ENCODE measurements around the gene OR52B6.
"Not testable (repeated sequence)": the region's sequence is repeated elsewhere in the genome, so short reads cannot be mapped to it uniquely, and the experiment has no call there.

The OR52B6 gene, protein sequence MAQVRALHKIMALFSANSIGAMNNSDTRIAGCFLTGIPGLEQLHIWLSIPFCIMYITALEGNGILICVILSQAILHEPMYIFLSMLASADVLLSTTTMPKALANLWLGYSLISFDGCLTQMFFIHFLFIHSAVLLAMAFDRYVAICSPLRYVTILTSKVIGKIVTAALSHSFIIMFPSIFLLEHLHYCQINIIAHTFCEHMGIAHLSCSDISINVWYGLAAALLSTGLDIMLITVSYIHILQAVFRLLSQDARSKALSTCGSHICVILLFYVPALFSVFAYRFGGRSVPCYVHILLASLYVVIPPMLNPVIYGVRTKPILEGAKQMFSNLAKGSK

DNA sequence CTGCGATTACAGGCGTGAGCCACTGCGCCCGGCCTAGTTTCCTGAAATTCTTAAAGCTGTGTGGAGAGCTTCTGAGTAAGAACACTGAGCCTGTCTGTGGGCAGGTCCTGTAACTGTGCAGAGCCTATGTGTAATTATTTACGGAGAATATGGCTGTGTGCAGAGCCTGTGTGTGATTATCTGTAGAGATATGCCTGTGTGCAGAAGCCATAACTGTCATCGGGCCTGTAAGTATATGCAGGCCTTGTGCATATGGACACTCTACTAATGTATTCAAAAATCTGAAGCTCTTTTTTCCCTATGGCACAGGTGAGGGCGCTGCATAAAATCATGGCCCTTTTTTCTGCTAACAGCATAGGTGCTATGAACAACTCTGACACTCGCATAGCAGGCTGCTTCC, at the start of gene OR52B6:
TSS of gene OR52B6 (plus strand) at position 301 of the 400 bp plus-strand sequence. CDS start at position 301, 0 bp downstream.
- no peak for DNase-seq (ENCODE audit: low read depth, low spot score)

GRCh38 chr11:5531053-5531831, 49.4 kb upstream of the OR52B6 start:
- DNase-seq (ENCODE audit: low read depth, low spot score): no peak

DNA sequence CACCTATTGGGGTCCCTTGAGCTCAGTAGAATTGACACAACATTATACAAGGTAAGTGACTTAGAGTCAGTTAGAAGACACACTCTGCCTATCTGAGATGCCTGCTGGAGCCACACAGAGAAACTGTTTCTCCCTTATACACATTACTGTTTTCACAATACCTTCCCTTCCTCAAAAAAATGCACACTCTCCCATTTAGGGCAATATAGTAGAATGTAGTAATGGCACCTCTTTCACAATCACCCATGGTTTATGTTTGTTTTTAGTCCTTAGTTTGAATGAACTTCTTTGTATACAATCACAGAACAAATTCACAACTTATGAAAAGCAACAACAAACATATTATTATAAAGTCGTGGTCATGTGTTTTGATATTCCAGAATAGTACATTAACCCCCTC, 46.6 kb upstream of the OR52B6 start:
- no peak for DNase-seq (ENCODE audit: low read depth, low spot score)

- no peak for DNase-seq (ENCODE audit: low read depth, low spot score)
Observed at GRCh38 chr11:5536482-5536881, 44.2 kb upstream of the OR52B6 start.

DNA sequence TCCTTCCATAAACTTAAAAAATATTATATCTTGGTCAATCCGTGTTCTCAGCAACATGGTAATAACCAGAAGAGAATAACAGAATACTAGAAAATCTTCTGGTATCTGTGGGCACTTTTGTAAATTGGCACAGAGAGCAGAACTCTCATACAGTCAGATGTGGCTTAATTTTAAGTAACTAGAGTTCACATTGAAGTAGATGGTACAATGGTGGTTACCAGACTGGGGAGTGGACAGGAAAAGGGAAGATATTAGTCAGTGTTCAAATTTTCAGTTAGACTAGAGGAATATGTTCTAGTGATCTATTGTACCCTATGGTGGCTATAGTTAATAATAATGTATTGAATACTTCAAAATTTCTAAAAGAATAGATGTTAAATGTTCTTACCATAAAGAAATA, 39.2 kb upstream of the OR52B6 start:
- no peak for DNase-seq (ENCODE audit: low read depth, low spot score)

DNA sequence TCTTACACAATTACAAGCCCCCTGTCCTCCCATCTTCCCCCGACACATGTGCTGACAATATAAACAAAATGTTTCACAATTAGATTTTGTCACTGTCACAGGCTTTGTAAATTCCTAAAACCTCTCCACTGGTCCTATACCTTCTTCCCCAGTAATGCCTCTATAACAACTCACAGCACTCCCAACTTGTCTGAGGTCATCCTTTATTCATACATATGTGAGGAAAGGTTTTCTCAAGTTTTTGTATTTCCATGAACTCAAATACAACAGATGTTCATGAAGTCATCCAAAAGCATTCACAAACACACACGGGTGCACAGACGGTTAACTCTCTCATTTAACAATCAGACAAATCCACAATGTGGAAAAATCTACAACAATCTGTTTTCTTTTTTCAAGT, 34.2 kb upstream of the OR52B6 start:
- DNase-seq (ENCODE audit: low read depth, low spot score): no peak

GRCh38 chr11:5547982-5548381, 32.7 kb upstream of the OR52B6 start:
- DNase-seq (ENCODE audit: low read depth, low spot score): no peak

- no peak for DNase-seq (ENCODE audit: low read depth, low spot score)
Observed at GRCh38 chr11:5548440-5548839, 32.2 kb upstream of the OR52B6 start, which contains the start of gene OR52H1. TSS of gene OR52H1 (minus strand) at chr11:5548540. CDS start at chr11:5545505, 3,035 bp downstream.

GRCh38 chr11:5550440-5551095, 30.1 kb upstream of the OR52B6 start:
- DNase-seq (ENCODE audit: low read depth, low spot score): no peak

DNA sequence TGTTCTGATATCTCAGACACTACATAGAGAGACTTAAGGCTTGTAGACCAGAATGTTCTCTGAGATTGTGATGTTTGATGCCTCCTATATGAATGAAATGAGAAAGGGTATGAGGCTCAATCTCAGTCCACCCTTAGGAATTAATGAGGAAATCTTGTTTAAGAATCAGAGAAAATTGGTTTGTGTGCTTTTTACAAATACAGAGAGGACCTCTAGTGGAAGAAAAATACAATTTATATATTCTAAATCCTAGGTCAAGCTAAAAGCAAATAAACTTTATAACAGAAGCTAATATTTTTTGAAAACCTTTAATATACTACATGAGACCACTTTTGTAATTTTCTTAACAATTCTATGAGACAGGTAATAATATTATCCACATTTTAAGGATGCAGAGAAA, 27.3 kb upstream of the OR52B6 start:
- no peak for DNase-seq (ENCODE audit: low read depth, low spot score)

DNA sequence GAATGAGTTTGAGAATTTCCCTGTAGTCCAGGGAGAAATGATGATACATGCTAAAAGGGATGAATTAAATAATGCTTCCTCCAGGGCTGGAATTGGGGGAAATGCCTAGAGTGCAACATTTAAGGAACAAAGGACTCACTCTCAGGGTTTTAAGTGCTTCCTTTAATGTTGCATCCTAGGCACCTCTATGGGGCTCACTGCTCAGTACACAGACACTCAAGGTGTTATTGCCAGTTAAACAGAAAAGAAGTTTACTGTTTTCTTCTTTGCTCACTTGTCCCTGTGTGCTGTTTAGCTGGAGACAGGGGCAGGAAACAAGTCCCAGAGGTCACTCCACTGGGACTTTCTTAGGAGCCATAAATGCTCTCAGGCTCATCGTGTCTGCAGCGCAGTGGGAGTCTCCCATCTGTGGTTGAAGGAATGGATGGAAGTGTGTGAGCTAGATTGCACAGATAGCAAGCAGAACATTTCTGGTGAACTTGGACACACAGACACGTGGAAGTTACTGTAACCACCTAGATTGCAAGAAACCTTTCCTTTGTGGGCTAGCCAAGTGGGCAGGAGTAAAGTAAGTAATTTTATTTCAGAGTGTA, 24.0 kb upstream of the OR52B6 start:
- DNase-seq (ENCODE audit: low read depth, low spot score): no peak

- DNase-seq (ENCODE audit: low read depth, low spot score): no peak
Observed at GRCh38 chr11:5557751-5558150, 22.9 kb upstream of the OR52B6 start.

- no peak for DNase-seq (ENCODE audit: low read depth, low spot score)
Observed at GRCh38 chr11:5564259-5565019, 16.2 kb upstream of the OR52B6 start.

GRCh38 chr11:5574654-5575053, 6.0 kb upstream of the OR52B6 start:
- no peak for DNase-seq (ENCODE audit: low read depth, low spot score)

GRCh38 chr11:5575152-5575551, 5.5 kb upstream of the OR52B6 start:
- no peak for DNase-seq (ENCODE audit: low read depth, low spot score)

GRCh38 chr11:5577101-5577500, 3.6 kb upstream of the OR52B6 start:
- no peak for DNase-seq (ENCODE audit: low read depth, low spot score)

GRCh38 chr11:5581014-5581413, 337 bp downstream of the OR52B6 start:
- DNase-seq (ENCODE audit: low read depth, low spot score): no peak

DNA sequence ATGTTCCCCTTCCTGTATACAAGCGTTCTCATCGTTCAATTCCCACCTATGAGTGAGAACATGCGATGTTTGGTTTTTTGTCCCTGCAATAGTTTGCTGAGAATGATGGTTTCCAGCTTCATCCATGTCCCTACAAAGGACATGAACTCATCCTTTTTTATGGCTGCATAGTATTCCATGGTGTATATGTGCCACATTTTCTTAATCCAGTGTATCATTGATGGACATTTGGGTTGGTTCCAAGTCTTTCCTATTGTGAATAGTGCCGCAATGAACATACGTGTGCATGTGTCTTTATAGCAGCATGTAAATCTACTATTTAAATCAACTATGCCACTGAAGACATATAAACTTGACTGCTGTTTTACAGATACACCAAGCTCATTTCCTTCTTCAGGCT, 3.8 kb downstream of the OR52B6 start:
- DNase-seq (ENCODE audit: low read depth, low spot score): not testable (repeated sequence)

- DNase-seq (ENCODE audit: low read depth, low spot score): not testable (repeated sequence)
Observed at GRCh38 chr11:5589906-5590305, 9.2 kb downstream of the OR52B6 start.

- DNase-seq (ENCODE audit: low read depth, low spot score): no peak
Observed at GRCh38 chr11:5591613-5592012, 10.9 kb downstream of the OR52B6 start.

DNA sequence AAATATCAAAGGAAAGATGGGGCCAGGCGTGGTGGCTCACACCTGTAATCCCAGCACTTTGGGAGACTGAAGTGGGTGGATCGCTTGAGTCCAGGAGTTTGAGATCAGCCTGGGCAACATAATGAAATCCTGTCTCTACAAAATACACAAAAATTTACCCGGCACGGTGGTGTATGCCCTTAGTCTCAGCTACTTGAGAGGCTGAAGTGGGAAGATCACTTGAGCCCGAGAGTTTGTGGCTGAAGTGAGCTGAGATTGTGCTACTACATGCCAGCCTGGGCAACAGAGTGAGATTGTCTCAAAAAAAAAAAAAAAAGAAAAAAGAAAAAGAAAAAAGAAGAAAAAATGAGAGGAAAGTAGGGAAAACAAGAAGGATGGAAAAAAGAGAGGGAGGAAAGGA, 11.9 kb downstream of the OR52B6 start:
- DNase-seq (ENCODE audit: low read depth, low spot score): no peak
